HG03066 (cell line): ENCODE results near the gene KRTAP10-5.
"Not testable (repeated sequence)": the region's sequence is repeated elsewhere in the genome, so short reads cannot be mapped to it uniquely, and the experiment has no call there.

Source experiments
- ATAC-seq: cut with Tn5 transposase; IDR thresholded peaks from one replicate; pipeline ENCODE4 v1.9.1; 2021; ENCODE audit warnings: low read depth; ENCODE audit not compliant: unreplicated experiment

KRTAP10-5 gene

GRCh38 chr21:44573630-44574456 lies 6.6 kb downstream of the KRTAP10-5 start, which contains the start of gene KRTAP10-4:
Gene KRTAP10-4, plus strand, starts transcription at chr21:44573729. Its CDS starts 30 bp downstream, at chr21:44573759.
- not testable (repeated sequence) for ATAC-seq

GRCh38 chr21:44572959-44573583 lies 7.3 kb downstream of the KRTAP10-5 start:
- no peak for ATAC-seq

- no peak for ATAC-seq
These were observed 8.3 kb downstream of the KRTAP10-5 start for GRCh38 chr21:44571844-44572782.

DNA sequence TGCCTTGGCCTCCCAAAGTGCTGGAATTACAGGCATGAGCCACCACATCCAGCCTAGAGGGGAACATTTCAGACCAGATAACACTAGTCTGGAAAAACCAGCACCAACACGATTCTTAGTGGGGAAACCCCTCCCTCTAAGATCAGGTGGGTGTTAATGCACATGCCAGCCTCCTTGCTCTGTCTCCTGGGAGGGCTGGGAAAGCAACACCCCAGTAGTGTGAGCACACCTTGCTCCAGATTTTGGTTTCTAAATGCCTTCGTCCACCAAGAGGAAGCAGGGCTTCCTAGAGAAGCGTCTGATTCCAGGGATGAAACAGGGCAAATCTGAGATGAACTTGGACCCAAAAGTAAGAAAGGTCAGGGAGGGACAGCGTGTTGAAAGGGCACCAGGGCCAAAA lies 9.1 kb downstream of the KRTAP10-5 start:
- ATAC-seq, result no peak

GRCh38 chr21:44569861-44570517 lies 10.4 kb downstream of the KRTAP10-5 start:
- no peak for ATAC-seq

GRCh38 chr21:44568667-44569556 lies 11.5 kb downstream of the KRTAP10-5 start:
- no peak for ATAC-seq

GRCh38 chr21:44568261-44568660 lies 12.1 kb downstream of the KRTAP10-5 start:
- no peak for ATAC-seq

GRCh38 chr21:44567481-44568171 lies 12.8 kb downstream of the KRTAP10-5 start:
- ATAC-seq, result no peak

DNA sequence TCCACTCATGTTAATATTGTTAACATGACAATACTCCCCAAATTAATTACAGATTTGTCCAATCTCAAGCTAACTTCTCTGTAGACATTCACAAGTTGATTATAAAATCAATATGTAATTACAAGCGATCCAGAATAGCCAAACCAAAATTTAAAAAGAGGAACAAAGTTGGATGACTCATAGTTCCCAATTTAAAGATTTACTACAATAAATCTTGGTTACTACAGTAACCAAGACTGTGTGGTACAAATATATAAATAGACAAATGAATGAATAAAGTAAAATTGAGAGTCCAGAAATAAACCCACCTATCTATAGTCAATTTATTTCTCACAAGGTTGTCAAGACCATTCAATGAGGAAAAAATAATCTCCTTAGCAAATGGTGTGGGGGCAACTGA lies 14.0 kb downstream of the KRTAP10-5 start:
- ATAC-seq, result no peak

GRCh38 chr21:44564886-44565598 lies 15.4 kb downstream of the KRTAP10-5 start:
- ATAC-seq, result no peak

GRCh38 chr21:44564099-44564498 lies 16.3 kb downstream of the KRTAP10-5 start:
- no peak for ATAC-seq

DNA sequence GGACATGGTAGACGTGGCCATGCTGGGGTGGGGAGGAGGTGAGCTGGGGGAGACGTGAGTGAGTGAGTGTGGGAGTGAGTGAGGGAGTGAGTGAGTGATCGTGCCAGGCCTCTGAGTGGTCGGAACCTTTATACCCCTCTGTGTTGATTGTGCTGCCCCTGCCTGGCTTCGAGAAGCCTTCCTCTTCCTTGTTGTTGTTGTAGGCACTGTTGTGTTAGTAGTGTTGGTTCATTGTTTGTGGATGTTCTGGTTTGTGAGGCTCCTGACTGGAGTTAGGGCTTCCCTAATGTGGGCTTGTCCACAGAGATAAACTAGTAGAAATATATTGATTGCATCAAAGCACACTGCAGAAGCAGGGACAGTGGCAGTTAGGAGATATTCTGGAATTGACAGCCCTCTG lies 21.7 kb downstream of the KRTAP10-5 start, which contains the start of gene KRTAP10-3:
Gene KRTAP10-3, minus strand, starts transcription at position 101 of the 400 bp plus-strand sequence. Its CDS starts 80 bp downstream, at position 21.
- no peak for ATAC-seq

- ATAC-seq, result not testable (repeated sequence)
These were observed 22.1 kb downstream of the KRTAP10-5 start for GRCh38 chr21:44558329-44558675.

DNA sequence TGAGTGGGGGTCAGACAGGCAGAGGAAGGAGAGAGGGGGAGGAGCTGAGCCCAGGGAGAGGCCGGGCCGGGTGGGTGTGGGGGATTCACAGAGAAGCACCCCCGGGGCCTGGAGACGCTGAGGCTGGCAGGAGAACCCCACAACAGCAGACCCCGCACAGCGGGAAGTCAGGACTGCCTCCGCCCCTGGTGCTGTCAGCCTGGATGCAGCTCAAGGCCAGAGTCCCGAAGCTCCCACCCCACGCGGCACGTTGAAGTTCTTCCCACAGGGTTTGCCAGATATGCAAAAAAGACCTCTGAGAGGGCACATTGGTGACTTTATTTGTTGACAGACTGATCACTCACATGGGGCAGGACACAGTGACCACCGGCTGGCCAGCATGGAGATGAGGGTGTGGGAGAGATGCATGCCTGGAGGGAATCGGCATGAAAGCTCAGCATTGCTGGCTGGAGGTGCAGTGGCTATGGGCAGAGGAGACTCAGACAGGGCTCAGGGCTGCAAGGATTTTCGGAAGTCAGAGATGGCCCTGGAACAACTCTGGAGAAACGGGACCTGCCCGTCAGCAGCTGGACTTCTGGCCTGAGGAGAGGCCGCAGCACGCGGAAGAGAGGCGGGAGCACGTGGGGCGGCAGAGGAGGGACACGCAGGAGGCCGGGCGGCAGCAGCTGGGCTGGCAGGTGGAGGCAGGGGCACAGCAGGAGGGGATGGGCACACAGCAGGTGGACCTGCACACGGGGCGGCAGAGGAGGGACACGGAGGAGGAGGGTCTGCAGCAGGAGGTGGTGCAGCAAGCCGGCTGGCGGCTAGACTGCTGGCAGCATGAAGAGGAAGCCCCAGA lies 22.7 kb downstream of the KRTAP10-5 start:
- ATAC-seq, result no peak

- no peak for ATAC-seq
These were observed 23.5 kb downstream of the KRTAP10-5 start for GRCh38 chr21:44556879-44557278.

- ATAC-seq, result no peak
These were observed 25.1 kb downstream of the KRTAP10-5 start for GRCh38 chr21:44555200-44555875.

DNA sequence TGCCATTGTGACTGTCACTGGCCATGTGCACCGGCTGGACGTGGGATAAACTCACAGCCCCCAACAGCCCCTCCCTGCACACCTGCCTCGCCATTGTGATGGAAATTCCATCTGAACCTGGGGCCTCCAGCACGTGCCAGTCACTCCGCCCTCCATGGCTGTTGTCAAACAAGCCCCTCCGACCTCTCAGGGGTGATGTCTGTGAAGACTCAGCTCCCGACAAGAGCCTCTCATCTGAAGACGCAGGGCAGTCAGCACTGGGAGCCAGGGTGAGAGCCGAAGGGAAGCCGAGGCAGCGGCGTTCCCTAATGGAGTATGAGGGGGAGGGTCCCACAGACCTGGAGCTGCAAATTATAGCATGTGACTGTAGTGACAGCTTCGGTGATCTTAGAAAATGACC lies 27.7 kb downstream of the KRTAP10-5 start:
- ATAC-seq, result no peak
